RPMI7951 (cell line): Measurements from ENCODE around the gene KTI12. TPM values are rescaled to one million over a fixed set of nuclear protein-coding genes. Genes with fewer than 3 reads are reported as not detected.
"Not testable (repeated sequence)": the region's sequence is repeated elsewhere in the genome, so short reads cannot be mapped to it uniquely, and the experiment has no call there.

ENCODE experiments used
- DNase-seq: peaks from one replicate; pipeline ENCODE4 v3.0.0-alpha.2; 2012; ENCODE audit warnings: low read depth
- total RNA-seq: library from RNA; depleted of rRNA; stranded (reverse); fragments of >200 nt; shearing (Covaris generic); gene quantifications from 2 replicates; pipeline ENCODE4 v1.2.3, GENCODE V29; 2014

The KTI12 gene
- total RNA-seq, 1 experiment from 2014 or later, result 12.4 TPM

GRCh38 chr1:52037909-52038308 is 4.3 kb upstream of the KTI12 start:
- no peak for DNase-seq

DNA sequence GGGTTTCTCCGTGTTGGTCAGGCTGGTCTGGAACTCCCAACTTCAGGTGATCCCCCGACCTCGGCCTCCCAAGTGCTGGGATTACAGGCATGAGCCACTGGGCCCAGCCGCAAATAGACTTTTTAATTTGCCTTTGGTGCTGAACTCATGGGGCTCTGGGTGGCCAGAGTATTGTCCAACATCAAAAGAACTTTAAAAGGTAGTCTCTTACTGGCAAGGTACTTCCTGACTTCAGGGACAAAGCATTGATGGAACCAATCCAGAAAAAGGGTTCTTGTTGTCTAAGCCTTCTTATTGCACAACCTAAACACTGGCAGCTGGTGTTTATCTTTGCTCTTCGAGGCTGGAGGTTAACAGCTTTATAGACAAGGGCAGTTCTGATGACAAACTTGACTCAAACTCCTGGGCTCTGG is 3.8 kb upstream of the KTI12 start:
- no peak for DNase-seq

DNA sequence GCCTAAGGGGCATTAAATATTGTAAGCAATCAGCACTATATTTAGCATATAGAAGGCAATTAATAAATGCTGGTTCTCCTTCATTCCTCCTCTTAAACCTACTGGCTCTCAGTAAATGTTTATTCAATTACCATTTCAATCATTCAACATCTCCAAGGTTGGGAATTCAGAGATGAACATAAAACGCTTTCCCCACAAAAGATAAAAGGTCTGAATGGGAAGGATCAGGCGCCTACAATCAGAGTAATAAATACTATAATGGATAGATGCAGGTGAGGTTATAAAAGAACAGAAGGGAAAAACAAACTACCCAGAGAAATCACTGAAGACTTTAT is 407 bp upstream of the KTI12 start:
- DNase-seq, result no peak

GRCh38 chr1:52032785-52033131 is 852 bp downstream of the KTI12 start:
- DNase-seq, result peak; percentile 75

DNA sequence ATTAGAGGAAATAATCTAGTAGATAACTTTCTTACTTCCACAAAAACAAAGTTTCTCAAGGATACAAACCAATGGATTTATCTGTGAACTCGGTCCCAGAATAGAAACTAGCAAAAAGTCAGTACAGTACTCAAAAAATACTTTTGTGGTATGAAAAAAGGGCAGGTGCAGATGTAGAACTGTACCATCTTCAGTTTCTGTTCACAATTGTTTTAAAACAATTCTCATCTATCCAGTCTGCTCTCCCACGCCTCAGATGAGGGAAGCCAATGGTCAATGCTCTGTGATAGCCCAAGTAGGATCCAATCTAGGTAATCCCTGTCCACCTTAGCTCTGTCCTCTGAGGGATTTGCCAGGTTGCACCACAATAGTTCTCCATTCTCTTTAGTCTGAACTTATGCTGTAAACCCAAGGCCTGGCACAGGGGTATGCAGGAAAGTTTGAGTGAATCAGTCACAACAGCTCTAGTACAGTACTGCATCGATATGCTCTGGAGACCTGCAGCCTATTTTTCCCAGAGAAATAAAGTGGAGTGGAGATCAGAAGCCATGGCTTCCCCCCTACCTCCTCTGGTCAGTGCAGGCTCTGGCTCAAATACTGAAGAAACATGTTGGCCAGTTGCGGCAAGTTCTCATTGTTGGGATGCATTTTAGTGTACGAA is 1.4 kb downstream of the KTI12 start:
- DNase-seq, result no peak

DNA sequence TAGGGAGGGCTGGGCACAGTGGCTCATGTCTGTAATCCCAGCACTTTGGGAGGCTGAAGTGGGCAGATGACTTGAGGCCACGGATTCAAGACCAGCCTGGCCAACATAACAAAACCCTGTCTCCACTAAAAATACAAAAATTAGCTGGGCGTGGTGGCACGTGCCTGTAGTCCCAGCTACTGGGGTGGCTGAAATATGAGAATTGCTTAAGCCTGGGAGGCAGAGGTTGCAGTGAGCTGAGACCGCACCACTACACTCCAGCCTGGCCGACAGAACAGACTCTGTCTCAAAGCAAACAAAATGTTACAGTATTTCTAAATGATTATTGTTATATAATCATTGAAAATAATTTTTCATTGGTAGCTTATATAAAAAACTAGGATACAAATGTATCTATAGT is 4.8 kb downstream of the KTI12 start:
- not testable (repeated sequence) for DNase-seq

GRCh38 chr1:52028328-52028727 is 5.3 kb downstream of the KTI12 start:
- DNase-seq, result no peak

DNA sequence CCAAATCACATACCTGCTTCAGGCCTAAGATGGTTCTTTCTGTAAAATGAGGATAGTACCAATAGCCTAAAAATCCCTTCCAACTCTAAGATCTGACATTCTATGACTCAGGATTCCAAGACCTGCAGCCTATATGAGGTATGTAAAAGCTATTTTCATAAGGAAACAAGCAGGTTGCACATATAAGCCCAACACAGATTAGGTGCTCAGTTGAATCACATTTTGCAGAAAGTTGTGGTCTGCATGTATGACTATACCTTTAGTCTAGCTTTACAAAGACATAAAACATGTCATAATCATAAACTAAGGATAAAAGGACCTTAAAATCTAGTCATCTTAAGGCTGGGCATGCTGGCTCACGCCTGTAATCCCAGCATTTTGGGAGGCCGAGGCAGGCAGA is 7.3 kb downstream of the KTI12 start:
- no peak for DNase-seq

- no peak for DNase-seq
Observed at GRCh38 chr1:52022133-52022532, 11.5 kb downstream of the KTI12 start.

DNA sequence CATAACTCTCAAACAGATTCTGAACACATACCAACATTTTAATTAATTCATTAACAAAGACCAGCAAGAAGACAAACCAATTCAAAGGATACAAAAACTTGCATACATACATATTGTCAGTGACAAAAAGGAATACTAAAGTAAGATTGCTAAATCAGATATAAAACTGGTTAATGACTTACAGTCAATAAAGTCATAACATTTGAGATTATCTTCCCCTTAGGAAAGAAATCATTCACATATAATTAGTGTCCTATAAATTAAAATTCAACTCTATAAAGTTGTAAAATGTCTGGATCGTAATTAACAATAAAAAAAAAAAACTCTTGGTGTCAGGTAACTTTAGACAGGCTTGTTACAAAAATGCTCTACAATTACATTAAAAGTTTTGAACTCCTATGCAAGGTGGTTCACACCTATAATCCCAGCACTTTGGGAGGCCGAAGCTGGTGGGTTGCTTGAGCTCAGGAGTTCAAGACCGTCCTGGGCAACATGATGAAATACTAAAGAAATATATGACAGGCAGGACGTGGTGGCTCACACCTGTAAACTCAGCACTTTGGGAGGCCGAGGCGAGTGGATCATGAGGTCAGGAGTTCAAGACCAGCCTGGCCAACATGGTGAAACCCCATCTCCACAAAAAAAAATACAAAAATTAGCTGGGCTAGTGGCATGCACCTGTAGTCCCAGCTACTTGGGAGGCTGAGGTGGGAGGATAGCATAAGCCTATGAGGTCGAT is 25.4 kb downstream of the KTI12 start:
- DNase-seq, result no peak

GRCh38 chr1:52007215-52008002 is 26.2 kb downstream of the KTI12 start:
- no peak for DNase-seq

- not testable (repeated sequence) for DNase-seq
Observed at GRCh38 chr1:52006081-52006553, 27.5 kb downstream of the KTI12 start.

DNA sequence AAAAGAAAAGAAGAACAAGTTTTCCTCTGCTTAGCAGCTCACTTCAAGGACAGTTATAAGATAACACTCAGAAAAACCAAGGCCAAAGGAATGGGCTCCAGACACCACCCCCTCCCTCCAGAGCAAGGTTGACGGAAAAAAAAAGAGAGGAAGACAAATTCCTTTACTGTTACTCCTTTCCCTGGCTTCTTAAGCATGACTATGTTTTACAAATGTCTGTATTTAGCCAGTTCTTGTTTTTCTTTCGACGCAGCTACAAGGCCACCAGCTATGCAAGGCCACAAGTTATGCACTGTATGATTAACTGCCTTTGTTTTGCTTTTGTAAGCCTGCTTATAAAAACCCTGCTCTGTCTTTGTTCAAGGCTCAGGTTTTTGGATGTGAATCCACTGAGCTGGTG is 28.1 kb downstream of the KTI12 start:
- peak; percentile 24 for DNase-seq

- DNase-seq, result no peak
Observed at GRCh38 chr1:52003877-52004276, 29.7 kb downstream of the KTI12 start.

- peak; percentile 82 for DNase-seq
Observed at GRCh38 chr1:52002038-52002917, 31.3 kb downstream of the KTI12 start.

- no peak for DNase-seq
Observed at GRCh38 chr1:51998701-51999100, 34.9 kb downstream of the KTI12 start.

- no peak for DNase-seq
Observed at GRCh38 chr1:51997974-51998382, 35.6 kb downstream of the KTI12 start.

GRCh38 chr1:51990478-51990965 is 43.1 kb downstream of the KTI12 start, which contains the start of gene RAB3B:
Gene RAB3B, minus strand, starts transcription at chr1:51990700. Its CDS starts 13,583 bp downstream, at chr1:51977117.
- peak; percentile 62 for DNase-seq

DNA sequence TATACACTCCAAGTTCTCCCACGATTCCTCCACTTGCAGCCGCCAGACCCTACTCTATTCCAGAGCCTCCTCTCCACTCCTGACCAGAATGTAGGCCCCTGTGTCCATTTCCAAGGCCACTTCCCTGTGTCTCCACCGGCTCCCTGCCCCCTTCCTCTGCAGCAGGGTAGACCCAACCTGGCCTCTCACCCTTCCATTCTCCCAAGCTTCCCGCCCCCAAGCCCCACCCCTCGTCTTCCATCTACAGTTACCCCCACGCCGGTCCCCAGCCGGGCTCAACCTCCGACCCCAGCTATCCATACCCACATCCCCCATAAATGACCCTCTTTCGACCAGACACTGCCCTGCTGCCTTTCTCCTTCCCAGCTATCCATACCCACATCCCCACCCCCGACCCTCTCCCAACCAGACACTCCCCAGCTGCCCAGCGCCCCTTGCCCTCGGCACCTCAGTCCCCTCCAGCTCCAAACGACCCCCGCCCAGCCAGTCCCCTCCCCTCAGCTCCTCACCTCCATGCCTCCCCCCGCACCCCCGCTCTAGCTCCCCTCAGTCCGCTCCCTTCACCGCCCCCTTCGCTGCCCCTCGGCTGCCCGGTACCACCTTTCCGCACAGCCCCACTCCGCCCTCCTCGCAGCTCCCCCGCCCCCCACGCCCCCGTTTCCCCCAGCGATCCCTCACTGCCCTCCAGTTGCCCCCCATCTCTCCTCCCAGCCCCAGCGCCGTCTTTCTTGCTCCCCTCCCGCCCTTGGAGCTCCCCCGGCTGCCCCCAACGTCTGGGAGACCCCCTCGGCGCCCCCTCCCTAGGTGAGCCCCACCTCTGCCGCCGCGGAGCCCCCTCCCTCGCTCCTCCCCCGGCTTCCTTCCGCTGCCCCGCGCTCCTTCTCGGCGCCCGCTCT is 43.8 kb downstream of the KTI12 start:
- no peak for DNase-seq

GRCh38 chr1:51988254-51988653 is 45.4 kb downstream of the KTI12 start:
- DNase-seq, result no peak
